Loucy (cell line): ENCODE data around the gene MRM2.

Experiments
- H2AFZ ChIP-seq: fragments of 200-600 bp; sonication (generic); 2 replicates; pipeline ENCODE4 v1.6.0; 2016; ENCODE audit warnings: antibody characterized with exemption, mild to moderate bottlenecking, low read length, moderate library complexity
- H3F3A ChIP-seq: fragments of 200-600 bp; 2 replicates; pipeline ENCODE4 v1.6.0; 2016; ENCODE audit warnings: antibody characterized with exemption, low read depth, mild to moderate bottlenecking
- H3K27me3 ChIP-seq: fragments of 200-600 bp; sonication (generic); 2 replicates; pipeline ENCODE4 v1.6.1; 2014; ENCODE audit warnings: low read length, mild to moderate bottlenecking; ENCODE audit not compliant: insufficient read depth, poor library complexity, severe bottlenecking
- H3K36me3 ChIP-seq: fragments of 200-600 bp; sonication (generic); 2 replicates; pipeline ENCODE4 v1.6.1; 2016; ENCODE audit warnings: low read length; ENCODE audit not compliant: insufficient read depth
- H3K4me1 ChIP-seq: fragments of 200-600 bp; sonication (generic); 2 replicates; pipeline ENCODE4 v1.5.1; 2014; ENCODE audit warnings: low read length, mild to moderate bottlenecking; ENCODE audit not compliant: insufficient read depth, poor library complexity, severe bottlenecking
- H3K4me2 ChIP-seq: fragments of 200-600 bp; sonication (generic); 2 replicates; pipeline ENCODE4 v1.6.0; 2014; ENCODE audit warnings: antibody characterized with exemption, low read length, low read depth, mild to moderate bottlenecking; ENCODE audit not compliant: poor library complexity, severe bottlenecking
- H3K4me3 ChIP-seq: fragments of 200-600 bp; sonication (generic); 2 replicates; pipeline ENCODE4 v1.5.1; 2014; ENCODE audit warnings: low read length, mild to moderate bottlenecking, mixed read lengths; ENCODE audit not compliant: poor library complexity, severe bottlenecking
- H3K79me2 ChIP-seq: fragments of 200-600 bp; sonication (generic); 2 replicates; pipeline ENCODE4 v1.6.1; 2014; ENCODE audit warnings: low read length; ENCODE audit not compliant: insufficient read depth
- H3K9ac ChIP-seq: fragments of 200-600 bp; sonication (generic); 2 replicates; pipeline ENCODE4 v1.6.0; 2014; ENCODE audit warnings: mild to moderate bottlenecking, low read depth, low read length, moderate library complexity; ENCODE audit not compliant: poor library complexity, severe bottlenecking
- H3K9me2 ChIP-seq: fragments of 200-600 bp; sonication (generic); replicated peaks from 2 replicates; pipeline ENCODE4 v1.6.1; 2016; ENCODE audit warnings: low read depth, low read length, mixed read lengths
- H3K9me3 ChIP-seq: fragments of 200-600 bp; sonication (generic); 2 replicates; pipeline ENCODE4 v1.6.1; 2014; ENCODE audit warnings: mild to moderate bottlenecking, antibody characterized with exemption, low read length, low read depth; ENCODE audit not compliant: insufficient read depth
- H4K20me1 ChIP-seq: fragments of 200-600 bp; sonication (generic); 2 replicates; pipeline ENCODE4 v1.6.0; 2014; ENCODE audit warnings: antibody characterized with exemption, low read length, mild to moderate bottlenecking; ENCODE audit not compliant: insufficient read depth, poor library complexity, severe bottlenecking
- CTCF ChIP-seq: fragments of 200-600 bp; sonication (generic); conservative IDR thresholded peaks from 2 replicates; pipeline ENCODE4 v1.5.1; 2014; ENCODE audit warnings: mild to moderate bottlenecking, antibody characterized with exemption, low read length
- EZH2phosphoT487 ChIP-seq: fragments of 200-600 bp; IDR thresholded peaks from 2 replicates; pipeline ENCODE4 v1.6.1; 2018; ENCODE audit warnings: antibody characterized with exemption, mild to moderate bottlenecking, moderate library complexity, borderline replicate concordance

MRM2 gene

GRCh38 chr7:2205036-2205780, 36.8 kb downstream of the MRM2 start:
- TF ChIP-seq EZH2phosphoT487 (no peak), CTCF (no peak)
- no peak overlapping the region for H3K4me3 ChIP-seq

GRCh38 chr7:2204446-2204845, 37.6 kb downstream of the MRM2 start:
- H3K9me3 ChIP-seq, result no peaks in the 10 kb centered on the region
- H3K4me2 ChIP-seq, result no peak overlapping the region
- H3K9me2 ChIP-seq, result no peaks in the 10 kb centered on the region
- no peaks in the 10 kb centered on the region for H3K27me3 ChIP-seq
- no peak overlapping the region for H2AFZ ChIP-seq
- no peak for TF ChIP-seq EZH2phosphoT487
- no peak for TF ChIP-seq CTCF
- peaks cover 53% of the 10 kb centered on the region; the same call in 1 of the 2 replicates for H3K36me3 ChIP-seq
- H3K4me3 ChIP-seq, result no peak overlapping the region
- H4K20me1 ChIP-seq, result no peaks in the 10 kb centered on the region
- H3K79me2 ChIP-seq, result peaks cover 5% of the 10 kb centered on the region; the same call in 1 of the 2 replicates
- no peak overlapping the region for H3K9ac ChIP-seq
- H3F3A ChIP-seq, result no peaks in the 10 kb centered on the region
- no peaks in the 10 kb centered on the region for H3K4me1 ChIP-seq

More at GRCh38 chr7:2205036-2205780, 36.8 kb downstream of the MRM2 start:
- H3K27me3 ChIP-seq, result no peaks in the 10 kb centered on the region
- H3K4me1 ChIP-seq, result no peaks in the 10 kb centered on the region
- no peaks in the 10 kb centered on the region for H3K9me3 ChIP-seq
- H3K9ac ChIP-seq, result no peak overlapping the region
- peaks cover 50% of the 10 kb centered on the region; the same call in 1 of the 2 replicates for H3K36me3 ChIP-seq
- H3K79me2 ChIP-seq, result peaks cover 5% of the 10 kb centered on the region; the same call in 1 of the 2 replicates
- no peak overlapping the region for H3K4me2 ChIP-seq
- H3K9me2 ChIP-seq, result no peaks in the 10 kb centered on the region
- H3F3A ChIP-seq, result no peaks in the 10 kb centered on the region
- no peaks in the 10 kb centered on the region for H4K20me1 ChIP-seq
- no peak overlapping the region for H2AFZ ChIP-seq

- no peaks in the 10 kb centered on the region for H3K9me3 ChIP-seq
- no peak overlapping the region for H3K9ac ChIP-seq
- no peaks in the 10 kb centered on the region for H3K4me1 ChIP-seq
- H3K36me3 ChIP-seq, result peaks cover 56% of the 10 kb centered on the region; the same call in 1 of the 2 replicates
- no peaks in the 10 kb centered on the region for H3F3A ChIP-seq
- H3K9me2 ChIP-seq, result no peaks in the 10 kb centered on the region
- H2AFZ ChIP-seq, result no peak overlapping the region
- H3K4me3 ChIP-seq, result no peak overlapping the region
- no peaks in the 10 kb centered on the region for H4K20me1 ChIP-seq
- H3K27me3 ChIP-seq, result no peaks in the 10 kb centered on the region
- H3K79me2 ChIP-seq, result no peaks in the 10 kb centered on the region
- H3K4me2 ChIP-seq, result no peak overlapping the region
- TF ChIP-seq CTCF (no peak), EZH2phosphoT487 (no peak)
Observed at GRCh38 chr7:2203766-2204300, 38.2 kb downstream of the MRM2 start.
